Keratinocyte (primary cell): ENCODE measurements around the gene C10orf120.

Experiments used
- CTCF ChIP-seq, 3 experiments: IDR thresholded peaks in 1 of 3; conservative IDR thresholded peaks in 1 of 3; optimal IDR thresholded peaks in 1 of 3; 2 replicates in 2 of 3; 3 replicates in 1 of 3; pipeline versions ENCODE3 to v1.5.1; 2011; ENCODE audit warnings: low read length in 3 of 3, mild to moderate bottlenecking in 3 of 3, moderate library complexity in 2 of 3, control low read depth in 1 of 3, inconsistent platforms in 1 of 3; ENCODE audit not compliant: insufficient read depth in 2 of 3; ENCODE audit errors: extremely low read depth in 1 of 3
- EZH2 ChIP-seq: IDR thresholded peaks from one replicate; pipeline ENCODE4 v1.6.1; 2012; ENCODE audit warnings: inconsistent platforms, mild to moderate bottlenecking, low read length, moderate library complexity

- no peak for TF ChIP-seq CTCF (optimal IDR thresholded peaks at IDR 0.05 in 1 of 3, IDR thresholded peaks at IDR 0.05 in 1 of 3, conservative IDR thresholded peaks at IDR 0.05 in 1 of 3; ENCODE audit: extremely low read depth in 1 of 3, insufficient read depth in 2 of 3, low read length in 3 of 3)
- no peak for TF ChIP-seq EZH2
These were observed 17.1 kb downstream of the C10orf120 start for GRCh38 chr10:122682522-122682921.
